GM18519 (cell line): ENCODE measurements around the gene UBASH3A.
A peak's percentile ranks its signal among the peaks of the same experiment; 100 is the strongest.

Experiments
- ATAC-seq: cut with Tn5 transposase; IDR thresholded peaks from one replicate; pipeline ENCODE4 v1.9.1; 2021; ENCODE audit warnings: mild to moderate bottlenecking, moderate library complexity; ENCODE audit not compliant: unreplicated experiment, low FRiP score

The UBASH3A gene

GRCh38 chr21:42388740-42389448 lies 14.8 kb upstream of the UBASH3A start:
- ATAC-seq, result no peak

GRCh38 chr21:42389449-42389835 lies 14.3 kb upstream of the UBASH3A start:
- no peak for ATAC-seq

GRCh38 chr21:42390193-42390592 lies 13.5 kb upstream of the UBASH3A start:
- ATAC-seq, result no peak

GRCh38 chr21:42390696-42391095 lies 13.0 kb upstream of the UBASH3A start:
- ATAC-seq, result no peak

GRCh38 chr21:42391297-42391696 lies 12.4 kb upstream of the UBASH3A start:
- no peak for ATAC-seq

GRCh38 chr21:42392731-42393442 lies 10.8 kb upstream of the UBASH3A start:
- peak; percentile 56 for ATAC-seq

GRCh38 chr21:42393443-42393950 lies 10.2 kb upstream of the UBASH3A start:
- ATAC-seq, result no peak

GRCh38 chr21:42395302-42395701 lies 8.4 kb upstream of the UBASH3A start:
- ATAC-seq, result no peak

- no peak for ATAC-seq
Observed at GRCh38 chr21:42395905-42396651, 7.6 kb upstream of the UBASH3A start, which contains the start of gene TMPRSS3. TSS of gene TMPRSS3 (minus strand) at chr21:42396052. CDS start at chr21:42395417, 635 bp downstream.

GRCh38 chr21:42396799-42397745 lies 6.6 kb upstream of the UBASH3A start:
- ATAC-seq, result no peak

- no peak for ATAC-seq
Observed at GRCh38 chr21:42397746-42398394, 5.8 kb upstream of the UBASH3A start.

- ATAC-seq, result no peak
Observed at GRCh38 chr21:42398436-42399028, 5.2 kb upstream of the UBASH3A start.

- ATAC-seq, result no peak
Observed at GRCh38 chr21:42400525-42400924, 3.2 kb upstream of the UBASH3A start.

GRCh38 chr21:42401154-42401553 lies 2.5 kb upstream of the UBASH3A start:
- no peak for ATAC-seq

- ATAC-seq, result no peak
Observed at GRCh38 chr21:42401820-42402251, 1.9 kb upstream of the UBASH3A start.

GRCh38 chr21:42404539-42404938 lies 837 bp downstream of the UBASH3A start:
- no peak for ATAC-seq

- ATAC-seq, result no peak
Observed at GRCh38 chr21:42405064-42406013, 1.6 kb downstream of the UBASH3A start.

GRCh38 chr21:42406201-42406621 lies 2.5 kb downstream of the UBASH3A start:
- no peak for ATAC-seq
